Measurements from ENCODE around the gene RIBC2.

DNA sequence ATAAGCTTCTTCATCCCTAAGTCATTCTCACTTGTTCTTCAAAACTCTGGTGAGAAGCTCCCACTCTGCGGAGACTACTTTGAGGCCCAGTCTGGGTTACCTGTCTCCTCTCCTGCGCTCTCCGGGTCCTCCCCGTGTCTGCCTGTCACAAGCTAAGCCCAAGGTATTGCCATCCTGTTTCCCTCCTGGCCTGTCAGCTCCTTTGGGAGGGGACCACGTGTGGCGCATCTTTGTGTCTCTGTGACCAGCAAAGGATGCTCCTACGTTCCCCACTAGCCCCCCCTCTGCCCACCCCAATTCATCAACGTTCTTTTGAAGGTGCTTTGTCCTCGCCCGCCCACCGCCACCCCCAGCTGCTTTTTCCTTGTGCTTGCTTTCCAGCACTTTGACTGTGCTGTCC lies 57.4 kb downstream of the RIBC2 start:
- no peak for TF ChIP-seq CTCF (conservative IDR thresholded peaks at IDR 0.05; ENCODE audit: low read depth, low read length)
- no peak for TF ChIP-seq EZH2phosphoT487 (IDR thresholded peaks at IDR 0.05; ENCODE audit: borderline replicate concordance, low read length)
- no peak for TF ChIP-seq EZH2 (IDR thresholded peaks at IDR 0.05; ENCODE audit: low read length, unreplicated experiment)

Data from PC-3 (cell line).